GM10266 (cell line): Measurements from ENCODE around the gene FOSL1.
A peak's percentile ranks its signal among the peaks of the same experiment; 100 is the strongest.
"Not testable (repeated sequence)": the region's sequence is repeated elsewhere in the genome, so short reads cannot be mapped to it uniquely, and the experiment has no call there.

Experiments
- DNase-seq: peaks from one replicate; pipeline ENCODE4 v3.0.0; 2012; ENCODE audit errors: extremely low spot score
- CTCF ChIP-seq: IDR thresholded peaks from 2 replicates; pipeline ENCODE4 v1.5.1; 2012; ENCODE audit warnings: mild to moderate bottlenecking, low read depth; ENCODE audit not compliant: control insufficient read depth, insufficient read depth; ENCODE audit errors: missing control alignments

The FOSL1 gene

GRCh38 chr11:65895482-65895981 is 4.7 kb downstream of the FOSL1 start:
- no peak for TF ChIP-seq CTCF
- no peak for DNase-seq

GRCh38 chr11:65894034-65894591 is 6.1 kb downstream of the FOSL1 start:
- peak; percentile 12 for TF ChIP-seq CTCF
- DNase-seq = no peak

GRCh38 chr11:65892661-65893317 is 7.4 kb downstream of the FOSL1 start:
- TF ChIP-seq CTCF = no peak
- no peak for DNase-seq

- DNase-seq = not testable (repeated sequence)
Observed at GRCh38 chr11:65892137-65892540, 8.0 kb downstream of the FOSL1 start.

- no peak for DNase-seq
- peak; percentile 74 for TF ChIP-seq CTCF
Observed at GRCh38 chr11:65891219-65892136, 8.7 kb downstream of the FOSL1 start.

GRCh38 chr11:65890324-65891218 is 9.6 kb downstream of the FOSL1 start, which contains the start of gene CCDC85B:
Gene CCDC85B, plus strand, starts transcription at chr11:65890673. Its CDS starts 111 bp downstream, at chr11:65890784.
- peak; percentile 98 for DNase-seq
- TF ChIP-seq CTCF = peak; percentile 23
